ENCODE results near the gene COL4A3.

The COL4A3 gene

GRCh38 chr2:227349989-227350612, 185.7 kb downstream of the COL4A3 start:
- Histone ChIP-seq H3K4me1 (ENCODE audit: control insufficient read depth in 1 of 2, insufficient read depth in 2 of 2, low read length in 2 of 2) (peaks cover 0 to 3% of the 10 kb centered on the region in 2 donors), H3K4me3 (ENCODE audit: low read depth in 1 of 2, low read length in 2 of 2) (no peak overlapping the region), H3K36me3 (ENCODE audit: control insufficient read depth in 1 of 2, insufficient read depth in 2 of 2, low read length in 2 of 2) (peaks cover 14 to 19% of the 10 kb centered on the region in 2 donors), H3K9me3 (ENCODE audit: control insufficient read depth in 1 of 2, low read length in 2 of 2) (no peaks in the 10 kb centered on the region), H3K27ac (ENCODE audit: low read length) (no peak overlapping the region), H3K27me3 (ENCODE audit: low read depth, low read length) (no peaks in the 10 kb centered on the region)

GRCh38 chr2:227351639-227352038, 187.2 kb downstream of the COL4A3 start:
- no peak overlapping the region for H3K27ac ChIP-seq (ENCODE audit: low read length)
- H3K27me3 ChIP-seq (ENCODE audit: low read depth, low read length), result no peaks in the 10 kb centered on the region
- H3K4me3 ChIP-seq (ENCODE audit: low read depth in 1 of 2, low read length in 2 of 2), result no peak overlapping the region
- H3K9me3 ChIP-seq (ENCODE audit: control insufficient read depth in 1 of 2, low read length in 2 of 2), result no peaks in the 10 kb centered on the region
- no peaks in the 10 kb centered on the region for H3K4me1 ChIP-seq (ENCODE audit: control insufficient read depth in 1 of 2, insufficient read depth in 2 of 2, low read length in 2 of 2)
- H3K36me3 ChIP-seq (ENCODE audit: control insufficient read depth in 1 of 2, insufficient read depth in 2 of 2, low read length in 2 of 2), result peaks cover 23 to 30% of the 10 kb centered on the region in 2 donors

GRCh38 chr2:227360351-227360750, 195.9 kb downstream of the COL4A3 start:
- no peaks in the 10 kb centered on the region for H3K9me3 ChIP-seq (ENCODE audit: control insufficient read depth in 1 of 2, low read length in 2 of 2)
- no peaks in the 10 kb centered on the region for H3K4me1 ChIP-seq (ENCODE audit: control insufficient read depth in 1 of 2, insufficient read depth in 2 of 2, low read length in 2 of 2)
- H3K27me3 ChIP-seq (ENCODE audit: low read depth, low read length), result no peaks in the 10 kb centered on the region
- no peak overlapping the region for H3K27ac ChIP-seq (ENCODE audit: low read length)
- H3K4me3 ChIP-seq (ENCODE audit: low read depth in 1 of 2, low read length in 2 of 2), result no peak overlapping the region
- H3K36me3 ChIP-seq (ENCODE audit: control insufficient read depth in 1 of 2, insufficient read depth in 2 of 2, low read length in 2 of 2), result peaks cover 43 to 59% of the 10 kb centered on the region in 2 donors

- Histone ChIP-seq H3K36me3 (ENCODE audit: control insufficient read depth in 1 of 2, insufficient read depth in 2 of 2, low read length in 2 of 2) (peaks cover 19 to 30% of the 10 kb centered on the region in 2 donors), H3K27ac (ENCODE audit: low read length) (no peak overlapping the region), H3K27me3 (ENCODE audit: low read depth, low read length) (no peaks in the 10 kb centered on the region), H3K9me3 (ENCODE audit: control insufficient read depth in 1 of 2, low read length in 2 of 2) (no peaks in the 10 kb centered on the region), H3K4me1 (ENCODE audit: control insufficient read depth in 1 of 2, insufficient read depth in 2 of 2, low read length in 2 of 2) (peaks cover 0 to 5% of the 10 kb centered on the region in 2 donors), H3K4me3 (ENCODE audit: low read depth in 1 of 2, low read length in 2 of 2) (no peak overlapping the region)
These were observed 199.3 kb downstream of the COL4A3 start for GRCh38 chr2:227363756-227364155.
